Stimulated activated CD4-positive, alpha-beta T cell treated with anti-CD3 and anti-CD28 coated beads, Interleukin-4, amount 100 ng/mL, for 1 hour (primary cell): ENCODE data around the gene CENPC.
"Not testable (repeated sequence)": the region's sequence is repeated elsewhere in the genome, so short reads cannot be mapped to it uniquely, and the experiment has no call there.

Experiments
- DNase-seq: peaks from one replicate; pipeline ENCODE4 v3.0.0-alpha.2; 2020

CENPC gene

GRCh38 chr4:67465032-67465762, 80.1 kb downstream of the CENPC start:
- DNase-seq, result no peak

GRCh38 chr4:67460574-67460973, 84.7 kb downstream of the CENPC start:
- DNase-seq, result no peak

GRCh38 chr4:67459164-67459563, 86.1 kb downstream of the CENPC start:
- DNase-seq, result no peak

GRCh38 chr4:67456577-67457196, 88.6 kb downstream of the CENPC start:
- no peak for DNase-seq

- DNase-seq, result not testable (repeated sequence)
Measured at GRCh38 chr4:67452846-67453205, 92.5 kb downstream of the CENPC start.

- DNase-seq, result no peak
Measured at GRCh38 chr4:67452100-67452845, 93.0 kb downstream of the CENPC start.

GRCh38 chr4:67451464-67451863, 93.8 kb downstream of the CENPC start:
- no peak for DNase-seq

- DNase-seq, result no peak
Measured at GRCh38 chr4:67448621-67449020, 96.7 kb downstream of the CENPC start.

- no peak for DNase-seq
Measured at GRCh38 chr4:67447873-67448272, 97.4 kb downstream of the CENPC start.

- DNase-seq, result no peak
Measured at GRCh38 chr4:67446811-67447210, 98.5 kb downstream of the CENPC start.

GRCh38 chr4:67445881-67446280, 99.4 kb downstream of the CENPC start:
- DNase-seq, result not testable (repeated sequence)

- DNase-seq, result no peak
Measured at GRCh38 chr4:67438975-67439374, 106.3 kb downstream of the CENPC start.

- no peak for DNase-seq
Measured at GRCh38 chr4:67437974-67438713, 107.2 kb downstream of the CENPC start.

- DNase-seq, result no peak
Measured at GRCh38 chr4:67436742-67437141, 108.6 kb downstream of the CENPC start.

- DNase-seq, result no peak
Measured at GRCh38 chr4:67430989-67431388, 114.3 kb downstream of the CENPC start.

GRCh38 chr4:67428819-67429218, 116.5 kb downstream of the CENPC start:
- DNase-seq, result no peak
